Pericardium fibroblast (primary cell): Measurements from ENCODE around the gene ST6GAL2. TPM values are rescaled to one million over a fixed set of nuclear protein-coding genes. Genes with fewer than 3 reads are reported as not detected.

ENCODE experiments used
- total RNA-seq: library from RNA; depleted of rRNA; stranded (reverse); fragments of >200 nt; gene quantifications from 2 replicates; pipeline ENCODE4 v1.2.3, GENCODE V29; 2015

ST6GAL2 gene
- total RNA-seq, result 1.6 and 2.8 TPM in 2 replicates

GRCh38 chr2:106885971-106886915 lies at the start of gene ST6GAL2:
Gene ST6GAL2 (minus strand): TSS chr2:106886167. CDS start chr2:106843977, 42,190 bp downstream.

